Activated B cell treated with CpG ODN at 0.5 μM for 24 hours (primary cell): ENCODE measurements around the gene ASXL3. TPM values are rescaled to one million over a fixed set of nuclear protein-coding genes. Genes with fewer than 3 reads are reported as not detected.

Experiments
- ATAC-seq: fragments of 200-7000 bp; cut with Tn5 transposase; one replicate; pipeline ENCODE4 v1.10.0; 2021; ENCODE audit warnings: low read depth, mild to moderate bottlenecking, moderate library complexity
- CTCF ChIA-PET: fragments of 350-600 bp; sonication (Branson Sonifier 250); formaldehyde crosslinking; loops from one replicate; lab custom pipeline; 2021; ENCODE audit warnings: antibody characterized with exemption; lab: Charles Lee
- POLR2A ChIA-PET: fragments of 350-600 bp; sonication (Branson Sonifier 250); formaldehyde crosslinking; loops from one replicate; lab custom pipeline; 2021; ENCODE audit warnings: antibody characterized with exemption; lab: Charles Lee
- DNase-seq: peaks from one replicate; pipeline ENCODE4 v3.0.0; 2022
- H3K27ac Mint-ChIP-seq: one replicate; pipeline ENCODE4 v1.8.0; 2020; ENCODE audit warnings: mixed read lengths
- H3K27me3 Mint-ChIP-seq: one replicate; pipeline ENCODE4 v1.8.0; 2021; ENCODE audit warnings: mixed read lengths
- H3K36me3 Mint-ChIP-seq: one replicate; pipeline ENCODE4 v1.8.0; 2021; ENCODE audit warnings: low read depth, mixed read lengths
- H3K4me1 Mint-ChIP-seq: one replicate; pipeline ENCODE4 v1.8.0; 2021; ENCODE audit warnings: mixed read lengths
- H3K4me3 Mint-ChIP-seq: one replicate; pipeline ENCODE4 v1.8.0; 2020; ENCODE audit warnings: mild to moderate bottlenecking, mixed read lengths
- H3K9me3 Mint-ChIP-seq: one replicate; pipeline ENCODE4 v1.8.0; 2020; ENCODE audit warnings: mixed read lengths
- CTCF ChIP-seq: fragments of 200-600 bp; IDR thresholded peaks from one replicate; pipeline ENCODE4 v1.8.0; 2022; ENCODE audit warnings: antibody characterized with exemption, mild to moderate bottlenecking
- intact Hi-C: fragments of 100-400 bp; cut with micrococcal nuclease; formaldehyde crosslinking; loops from one replicate; pipeline ENCODE4 v1.15.1; 2024
- total RNA-seq: library from RNA; stranded (reverse); gene quantifications from 2 replicates; pipeline ENCODE4 v1.2.3, GENCODE V29; 2022

Gene ASXL3
- total RNA-seq: not detected in 2 replicates

- no peak within 1 kb of the TSS for H3K27ac Mint-ChIP-seq
These were observed at the start of gene ASXL3 for GRCh38 chr18:33577685-33578517. ASXL3 (plus strand) TSS chr18:33578219; CDS start chr18:33578632, 413 bp downstream.

GRCh38 chr18:33532978-33533377 is 45.0 kb upstream of the ASXL3 start:
- no peak for DNase-seq
- Mint-ChIP-seq H3K36me3 (no peaks in the 10 kb centered on the region), H3K27me3 (no peaks in the 10 kb centered on the region), H3K4me3 (no peak overlapping the region), H3K27ac (no peak overlapping the region), H3K9me3 (no peaks in the 10 kb centered on the region), H3K4me1 (no peaks in the 10 kb centered on the region)
- intact Hi-C loops: no loop called here
- ChIA-PET POLR2A (no interaction called here), CTCF (no interaction called here)
- no peak for TF ChIP-seq CTCF
- ATAC-seq: no peak

More at GRCh38 chr18:33577685-33578517, at the start of gene ASXL3:
- peak; percentile 25 for ATAC-seq
- TF ChIP-seq CTCF: no peak
- Mint-ChIP-seq H3K36me3 (no peaks in the 10 kb centered on the region), H3K9me3 (no peaks in the 10 kb centered on the region), H3K4me1 (peaks cover 6% of the 10 kb centered on the region), H3K4me3 (peak within 1 kb of the TSS; percentile 77), H3K27me3 (peaks cover 24% of the 10 kb centered on the region)
- POLR2A ChIA-PET: no interaction called here
- intact Hi-C loops: no loop called here
- DNase-seq: no peak
- CTCF ChIA-PET: no interaction called here

GRCh38 chr18:33536904-33537303 is 41.1 kb upstream of the ASXL3 start:
- no peak for DNase-seq
- no peak for ATAC-seq
- H3K4me1 Mint-ChIP-seq: no peaks in the 10 kb centered on the region
- H3K27ac Mint-ChIP-seq: no peak overlapping the region
- TF ChIP-seq CTCF: no peak
- CTCF ChIA-PET: no interaction called here
- intact Hi-C loops: no loop called here
- no peaks in the 10 kb centered on the region for H3K27me3 Mint-ChIP-seq
- no peaks in the 10 kb centered on the region for H3K36me3 Mint-ChIP-seq
- H3K4me3 Mint-ChIP-seq: no peak overlapping the region
- POLR2A ChIA-PET: no interaction called here
- no peaks in the 10 kb centered on the region for H3K9me3 Mint-ChIP-seq

- Mint-ChIP-seq H3K27ac (no peak overlapping the region), H3K4me3 (no peak overlapping the region), H3K36me3 (no peaks in the 10 kb centered on the region), H3K9me3 (no peaks in the 10 kb centered on the region), H3K4me1 (no peaks in the 10 kb centered on the region), H3K27me3 (no peaks in the 10 kb centered on the region)
- CTCF ChIA-PET: no interaction called here
- no peak for TF ChIP-seq CTCF
- intact Hi-C loops: no loop called here
- DNase-seq (no peak), ATAC-seq (no peak)
- POLR2A ChIA-PET: no interaction called here
These were observed 39.5 kb upstream of the ASXL3 start for GRCh38 chr18:33538418-33539042.

GRCh38 chr18:33540392-33540791 is 37.6 kb upstream of the ASXL3 start:
- no peak for TF ChIP-seq CTCF
- no peaks in the 10 kb centered on the region for H3K9me3 Mint-ChIP-seq
- no peak overlapping the region for H3K27ac Mint-ChIP-seq
- H3K36me3 Mint-ChIP-seq: no peaks in the 10 kb centered on the region
- ChIA-PET POLR2A (no interaction called here), CTCF (no interaction called here)
- H3K4me3 Mint-ChIP-seq: no peak overlapping the region
- DNase-seq (no peak), ATAC-seq (no peak)
- no peaks in the 10 kb centered on the region for H3K4me1 Mint-ChIP-seq
- no peaks in the 10 kb centered on the region for H3K27me3 Mint-ChIP-seq
- intact Hi-C loops: no loop called here
